GM06990 (cell line): ENCODE measurements around the gene CHRNA3.
"Not testable (repeated sequence)": the region's sequence is repeated elsewhere in the genome, so short reads cannot be mapped to it uniquely, and the experiment has no call there.

ENCODE experiments used
- DNase-seq: peaks from one replicate; pipeline ENCODE4 v3.0.0-alpha.2; 2011; ENCODE audit not compliant: insufficient read length; ENCODE audit errors: extremely low read depth
- H3K27me3 ChIP-seq: replicated peaks from 2 replicates; pipeline ENCODE4 v1.6.0; 2011; ENCODE audit warnings: low read length; ENCODE audit not compliant: control insufficient read depth, insufficient read depth
- H3K36me3 ChIP-seq: 2 replicates; pipeline ENCODE4 v1.5.1; 2011; ENCODE audit warnings: low read length; ENCODE audit not compliant: control insufficient read depth, insufficient read depth
- H3K4me3 ChIP-seq: replicated peaks from 2 replicates; pipeline ENCODE4 v1.5.1; 2011; ENCODE audit warnings: low read depth, mild to moderate bottlenecking, control low read depth, low read length
- CTCF ChIP-seq: IDR thresholded peaks from 2 replicates; pipeline ENCODE4 v1.5.1; 2011; ENCODE audit warnings: low read length, control low read depth, mild to moderate bottlenecking, inconsistent platforms; ENCODE audit not compliant: insufficient read depth, poor library complexity, severe bottlenecking

The CHRNA3 gene

GRCh38 chr15:78614021-78614420, 6.8 kb downstream of the CHRNA3 start:
- TF ChIP-seq CTCF, result no peak

GRCh38 chr15:78609551-78609950, 11.2 kb downstream of the CHRNA3 start:
- not testable (repeated sequence) for H3K27me3 ChIP-seq, H3K4me3 ChIP-seq, H3K36me3 ChIP-seq, DNase-seq

More at GRCh38 chr15:78614021-78614420, 6.8 kb downstream of the CHRNA3 start:
- Histone ChIP-seq H3K27me3 (no peaks in the 10 kb centered on the region), H3K4me3 (no peak overlapping the region), H3K36me3 (no peaks in the 10 kb centered on the region)
- DNase-seq, result no peak

GRCh38 chr15:78605680-78606079, 15.1 kb downstream of the CHRNA3 start:
- TF ChIP-seq CTCF, result no peak
- DNase-seq, result no peak
- Histone ChIP-seq H3K36me3 (no peaks in the 10 kb centered on the region), H3K4me3 (no peak overlapping the region), H3K27me3 (no peaks in the 10 kb centered on the region)

GRCh38 chr15:78605201-78605600, 15.6 kb downstream of the CHRNA3 start:
- TF ChIP-seq CTCF, result no peak
- no peak for DNase-seq
- H3K36me3 ChIP-seq, result no peaks in the 10 kb centered on the region
- H3K4me3 ChIP-seq, result no peak overlapping the region
- no peaks in the 10 kb centered on the region for H3K27me3 ChIP-seq

GRCh38 chr15:78604420-78604819, 16.4 kb downstream of the CHRNA3 start:
- no peak for TF ChIP-seq CTCF
- no peak overlapping the region for H3K4me3 ChIP-seq
- H3K27me3 ChIP-seq, result no peaks in the 10 kb centered on the region
- DNase-seq, result no peak
- no peaks in the 10 kb centered on the region for H3K36me3 ChIP-seq

GRCh38 chr15:78603467-78603866, 17.3 kb downstream of the CHRNA3 start:
- no peak for TF ChIP-seq CTCF
- no peak for DNase-seq
- Histone ChIP-seq H3K4me3 (no peak overlapping the region), H3K36me3 (no peaks in the 10 kb centered on the region), H3K27me3 (no peaks in the 10 kb centered on the region)
